ENCODE measurements around the gene TMEM117. TPM values are rescaled to one million over a fixed set of nuclear protein-coding genes. Genes with fewer than 3 reads are reported as not detected.

TMEM117 gene
- total and polyA plus RNA-seq, 10 of the 15 experiments (the other 5 are each of a cell fraction or from before 2014, with no cell fraction given): 3.1 to 8.2 (median 6.1) TPM

- TF ChIP-seq, protein P1, sequence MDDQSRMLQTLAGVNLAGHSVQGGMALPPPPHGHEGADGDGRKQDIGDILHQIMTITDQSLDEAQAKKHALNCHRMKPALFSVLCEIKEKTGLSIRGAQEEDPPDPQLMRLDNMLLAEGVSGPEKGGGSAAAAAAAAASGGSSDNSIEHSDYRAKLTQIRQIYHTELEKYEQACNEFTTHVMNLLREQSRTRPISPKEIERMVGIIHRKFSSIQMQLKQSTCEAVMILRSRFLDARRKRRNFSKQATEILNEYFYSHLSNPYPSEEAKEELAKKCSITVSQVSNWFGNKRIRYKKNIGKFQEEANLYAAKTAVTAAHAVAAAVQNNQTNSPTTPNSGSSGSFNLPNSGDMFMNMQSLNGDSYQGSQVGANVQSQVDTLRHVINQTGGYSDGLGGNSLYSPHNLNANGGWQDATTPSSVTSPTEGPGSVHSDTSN (IDR thresholded peaks at IDR 0.05; ENCODE audit: insufficient replicate concordance, low read depth, low read length): no peak
- TF ChIP-seq RCOR1 (conservative IDR thresholded peaks at IDR 0.05; ENCODE audit: low read depth, low read length) (no peak), TAF1 (IDR thresholded peaks at IDR 0.05; ENCODE audit: borderline replicate concordance, low read depth, low read length) (no peak), CREB1 (IDR thresholded peaks at IDR 0.05; ENCODE audit: low read depth) (no peak)
- H3K4me3 ChIP-seq: no peak overlapping the region
- intact Hi-C loops (cut with micrococcal nuclease; ENCODE audit: unreplicated experiment): no loop called here
- POLR2A ChIA-PET: no interaction called here
- 79% methylated on average over 2 of the region's 2 CpGs for WGBS (ENCODE audit: insufficient coverage, insufficient replicate concordance, low lambda C conversion rate, missing lambda C conversion rate)
- CTCF ChIA-PET: interaction anchor here (1.2 to 3.9 kb wide), 3 partner anchors 10 to 44 kb away, joined by 4 to 24 read pairs (median 19); no protein-coding TSS in a partner anchor
- SMC1A ChIA-PET (ENCODE audit: uncharacterized antibody, unreplicated experiment): interaction anchor here (0.6 kb wide), 1 partner anchor 443 kb away, joined by 3 read pairs; no protein-coding TSS in a partner anchor
- BruUV-seq (replicated peaks): no TSS peak
- ATAC-seq (no peak), DNase-seq (ENCODE audit: low read depth, low spot score) (no peak), FAIRE-seq (no peak)
- no peaks in the 10 kb centered on the region for H3K27me3 ChIP-seq (replicated peaks in 1 of 2; ENCODE audit: control insufficient read depth in 2 of 2, insufficient read depth in 2 of 2, low read length in 1 of 2)
- H3K4me1 ChIP-seq (ENCODE audit: control insufficient read depth, insufficient read depth, low read length): no peaks in the 10 kb centered on the region
- H3K9ac ChIP-seq (ENCODE audit: control insufficient read depth, insufficient read depth, low read length): no peak overlapping the region
- H4K20me1 ChIP-seq (ENCODE audit: control insufficient read depth, insufficient read depth): no peaks in the 10 kb centered on the region
- no peak overlapping the region for H2AFZ ChIP-seq (ENCODE audit: control insufficient read depth, low read depth, low read length)
- H3K4me2 ChIP-seq (ENCODE audit: control insufficient read depth, insufficient read depth): no peak overlapping the region
- H3K36me3 ChIP-seq (ENCODE audit: control insufficient read depth in 2 of 2, insufficient read depth in 2 of 2, low read length in 1 of 2): no peaks in the 10 kb centered on the region
- in situ Hi-C loops (cut with MboI): no loop called here
- RAD21 ChIA-PET (ENCODE audit: unreplicated experiment): no interaction called here
- no peaks in the 10 kb centered on the region; the same call in 2 of the 3 replicates for H3K9me3 ChIP-seq (replicated peaks; ENCODE audit: control insufficient read depth, insufficient read depth, low read length)
- no peak overlapping the region for H3K27ac ChIP-seq (ENCODE audit: control insufficient read depth, insufficient read depth)
- H3K79me2 ChIP-seq (ENCODE audit: control insufficient read depth, insufficient read depth, low read length): no peaks in the 10 kb centered on the region
Observed at GRCh38 chr12:44002607-44003006, 166.7 kb downstream of the TMEM117 start.

DNA sequence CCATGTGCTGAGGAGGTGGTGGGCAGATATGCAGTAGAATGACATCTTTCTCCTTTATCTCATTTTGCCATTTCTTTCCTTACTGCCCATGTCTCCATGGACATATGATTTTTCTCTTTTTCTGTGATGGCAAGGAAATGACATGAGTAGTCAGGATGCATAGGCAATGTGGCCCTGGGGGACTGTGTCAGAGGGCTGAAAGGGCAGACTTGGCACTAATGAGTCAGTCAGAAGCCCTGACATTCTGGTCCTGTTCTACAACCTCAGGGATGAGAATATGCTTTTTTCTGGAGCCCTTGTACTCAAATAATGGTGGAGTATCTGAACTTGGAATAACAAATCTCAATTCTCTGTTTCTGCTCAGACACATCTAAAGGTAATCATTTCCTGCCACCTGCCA lies 167.8 kb downstream of the TMEM117 start:
- Histone ChIP-seq H4K20me1 (ENCODE audit: control insufficient read depth, insufficient read depth) (no peaks in the 10 kb centered on the region), H3K36me3 (ENCODE audit: control insufficient read depth in 2 of 2, insufficient read depth in 2 of 2, low read length in 1 of 2) (no peaks in the 10 kb centered on the region), H3K27me3 (replicated peaks in 1 of 2; ENCODE audit: control insufficient read depth in 2 of 2, insufficient read depth in 2 of 2, low read length in 1 of 2) (no peaks in the 10 kb centered on the region), H2AFZ (ENCODE audit: control insufficient read depth, low read depth, low read length) (no peak overlapping the region), H3K9ac (ENCODE audit: control insufficient read depth, insufficient read depth, low read length) (no peak overlapping the region), H3K4me2 (ENCODE audit: control insufficient read depth, insufficient read depth) (no peak overlapping the region), H3K4me3 (no peak overlapping the region), H3K9me3 (replicated peaks; ENCODE audit: control insufficient read depth, insufficient read depth, low read length) (peaks cover 4% of the 10 kb centered on the region; the same call in 2 of the 3 replicates), H3K4me1 (ENCODE audit: control insufficient read depth, insufficient read depth, low read length) (no peaks in the 10 kb centered on the region), H3K79me2 (ENCODE audit: control insufficient read depth, insufficient read depth, low read length) (no peaks in the 10 kb centered on the region), H3K27ac (ENCODE audit: control insufficient read depth, insufficient read depth) (no peak overlapping the region)
- ChIA-PET CTCF (interaction anchor here (1.6 kb wide), 1 partner anchor 927 kb away, joined by 6 read pairs; no protein-coding TSS in a partner anchor), RAD21 (ENCODE audit: unreplicated experiment) (no interaction called here), SMC1A (ENCODE audit: uncharacterized antibody, unreplicated experiment) (interaction anchor here (1.5 kb wide), 1 partner anchor 10 kb away, joined by 3 read pairs; no protein-coding TSS in a partner anchor), POLR2A (no interaction called here)
- in situ Hi-C loops (cut with MboI) (no loop called here), intact Hi-C loops (cut with micrococcal nuclease; ENCODE audit: unreplicated experiment) (no loop called here)
- ATAC-seq (no peak), FAIRE-seq (no peak), DNase-seq (ENCODE audit: low read depth, low spot score) (no peak)
- BruUV-seq (replicated peaks): no TSS peak
- no peak for TF ChIP-seq USF2 (IDR thresholded peaks at IDR 0.05; ENCODE audit: borderline replicate concordance, low read depth, low read length)
